Stimulated activated CD4-positive, alpha-beta T cell treated with anti-CD3 and anti-CD28 coated beads, Interleukin-12 subunit alpha, Interleukin-12 subunit beta, amount 100 ng/mL, for 4 hours (primary cell): Measurements from ENCODE around the gene TOR3A.
A peak's percentile ranks its signal among the peaks of the same experiment; 100 is the strongest.

Experiments
- DNase-seq: peaks from one replicate; pipeline ENCODE4 v3.0.0-alpha.2; 2020

TOR3A gene

DNA sequence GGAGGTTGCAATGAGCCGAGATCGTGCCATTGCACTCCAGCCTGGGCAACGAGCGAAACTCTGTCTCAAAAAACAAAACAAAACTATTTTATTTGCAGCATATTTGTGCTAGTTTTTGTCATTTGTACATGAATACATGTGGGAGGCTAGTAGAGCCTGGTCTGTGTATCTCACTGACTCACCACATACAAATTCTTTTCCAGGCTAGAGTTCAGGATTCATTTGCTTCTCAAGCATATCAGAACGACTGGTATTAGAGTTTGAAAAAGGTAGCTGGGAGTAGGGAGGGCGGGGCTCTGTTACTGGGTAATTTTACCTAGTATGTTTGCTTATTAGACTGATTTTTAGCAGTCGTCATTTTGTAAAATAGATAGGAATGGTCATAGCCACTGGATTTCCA is 4.5 kb upstream of the TOR3A start:
- no peak for DNase-seq

DNA sequence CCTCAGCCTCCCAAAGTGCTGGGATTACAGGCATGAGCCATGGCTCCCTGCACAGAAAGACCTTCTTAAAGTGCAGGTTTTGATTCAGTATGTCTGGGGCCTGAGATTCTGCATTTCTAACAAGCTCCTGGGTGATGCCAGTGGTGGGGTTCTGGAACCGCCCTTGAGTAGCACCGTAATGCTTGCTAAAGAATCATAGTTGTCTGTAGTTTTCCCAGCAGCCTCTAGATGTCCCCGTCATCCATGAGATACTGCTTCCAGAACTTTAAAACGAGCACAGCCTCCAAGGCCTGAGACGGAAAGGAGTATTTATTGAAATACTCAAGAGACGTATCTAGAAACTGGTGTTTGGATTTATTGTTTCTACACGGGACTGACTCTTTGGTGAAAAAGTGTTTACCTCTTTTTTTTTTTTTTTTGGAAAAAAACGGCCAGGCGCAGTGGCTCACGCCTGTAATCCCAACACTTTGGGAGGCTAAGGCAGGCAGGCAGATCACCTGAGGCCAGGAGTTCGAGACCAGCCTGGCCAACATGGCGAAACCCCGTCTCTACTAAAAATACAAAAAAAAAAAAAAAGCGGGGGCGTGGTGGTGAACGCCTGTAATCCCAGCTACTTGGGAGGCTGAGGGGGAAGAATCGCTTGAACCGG is 2.6 kb upstream of the TOR3A start:
- DNase-seq = peak; percentile 20

- peak; percentile 21 for DNase-seq
These were observed 794 bp upstream of the TOR3A start for GRCh38 chr1:179080866-179081686.

- DNase-seq = peak; percentile 35
These were observed 596 bp downstream of the TOR3A start for GRCh38 chr1:179082333-179082998.

DNA sequence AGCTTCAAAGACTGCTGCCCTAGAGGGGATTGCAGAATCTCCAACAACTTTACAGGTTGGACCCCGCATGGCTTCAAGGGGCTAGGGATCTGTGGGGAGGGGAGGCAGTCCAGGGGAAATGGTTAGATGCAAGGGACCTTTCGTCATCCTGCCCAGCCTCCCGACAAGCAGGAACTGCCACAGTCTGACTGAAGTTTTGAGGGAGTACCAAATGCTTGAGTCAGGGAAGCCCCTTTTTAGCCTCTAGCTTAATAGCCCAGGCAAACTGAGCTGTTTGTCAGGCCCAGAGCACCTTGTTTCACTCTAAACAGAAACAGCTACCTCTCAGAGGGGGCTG is 1.1 kb downstream of the TOR3A start:
- DNase-seq = no peak

- no peak for DNase-seq
These were observed 1.7 kb downstream of the TOR3A start for GRCh38 chr1:179083533-179083932.

DNA sequence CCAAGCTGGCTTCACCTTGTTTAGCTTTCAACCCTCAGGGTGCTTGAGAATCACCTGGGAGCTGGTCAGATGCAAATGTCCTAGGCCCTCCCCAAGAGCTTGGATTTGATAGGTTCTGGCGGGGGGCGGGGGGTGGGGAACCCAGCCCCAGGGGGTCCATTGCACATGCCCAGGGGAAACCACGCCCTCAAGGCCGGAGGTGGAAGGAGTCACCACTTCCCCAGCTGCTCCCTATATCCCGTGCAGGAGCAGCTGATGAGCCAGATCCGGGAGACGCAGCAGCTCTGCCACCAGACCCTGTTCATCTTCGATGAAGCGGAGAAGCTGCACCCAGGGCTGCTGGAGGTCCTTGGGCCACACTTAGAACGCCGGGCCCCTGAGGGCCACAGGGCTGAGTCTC is 5.8 kb downstream of the TOR3A start:
- DNase-seq = no peak

- DNase-seq = no peak
These were observed 8.1 kb downstream of the TOR3A start for GRCh38 chr1:179089827-179090482.

DNA sequence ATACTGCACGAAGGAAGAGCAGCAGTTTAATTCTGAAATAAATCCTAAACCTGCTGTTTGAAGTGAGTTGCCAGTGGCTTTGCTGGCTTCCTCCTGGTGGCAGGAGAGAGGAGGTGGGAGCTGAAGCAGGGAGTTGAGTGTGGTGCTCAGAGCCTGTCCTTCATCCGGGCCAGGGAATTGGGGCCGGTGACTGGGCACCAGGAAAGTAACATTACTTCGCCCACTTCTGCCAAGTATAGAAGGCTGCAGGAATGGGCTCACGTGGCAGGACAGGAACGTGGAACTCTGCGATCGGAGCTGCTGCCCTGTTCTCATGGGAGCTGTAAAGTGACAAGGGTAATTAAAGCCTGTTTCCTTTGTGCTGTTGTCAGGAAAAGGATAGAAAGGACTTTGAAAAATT is 8.7 kb downstream of the TOR3A start:
- DNase-seq = no peak

GRCh38 chr1:179090923-179091322 is 9.1 kb downstream of the TOR3A start:
- DNase-seq = no peak

DNA sequence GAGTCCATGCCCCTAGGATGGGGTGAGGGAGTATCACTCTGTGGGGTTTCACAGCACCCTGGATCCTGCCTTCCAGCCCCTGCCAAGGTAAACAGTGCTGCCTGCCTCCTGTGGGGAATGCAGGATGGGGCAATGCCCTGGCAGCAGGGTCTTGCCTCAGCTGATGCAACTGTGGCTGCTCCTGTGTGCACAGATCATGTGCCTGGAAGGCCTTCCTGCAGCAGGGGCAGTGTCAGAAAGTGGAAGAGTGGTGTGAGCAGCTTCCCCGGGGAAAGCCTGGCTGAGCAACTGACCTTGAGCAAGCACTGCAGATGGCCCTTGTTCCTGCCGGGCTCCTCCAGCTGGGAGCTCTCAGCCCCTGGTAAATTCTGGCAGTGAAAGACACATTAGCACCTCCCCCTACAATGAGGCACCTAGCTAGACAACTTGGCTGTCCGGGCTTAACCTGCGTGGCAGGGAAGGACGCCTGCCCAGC is 9.9 kb downstream of the TOR3A start:
- DNase-seq = no peak

GRCh38 chr1:179092896-179093461 is 11.1 kb downstream of the TOR3A start:
- no peak for DNase-seq

DNA sequence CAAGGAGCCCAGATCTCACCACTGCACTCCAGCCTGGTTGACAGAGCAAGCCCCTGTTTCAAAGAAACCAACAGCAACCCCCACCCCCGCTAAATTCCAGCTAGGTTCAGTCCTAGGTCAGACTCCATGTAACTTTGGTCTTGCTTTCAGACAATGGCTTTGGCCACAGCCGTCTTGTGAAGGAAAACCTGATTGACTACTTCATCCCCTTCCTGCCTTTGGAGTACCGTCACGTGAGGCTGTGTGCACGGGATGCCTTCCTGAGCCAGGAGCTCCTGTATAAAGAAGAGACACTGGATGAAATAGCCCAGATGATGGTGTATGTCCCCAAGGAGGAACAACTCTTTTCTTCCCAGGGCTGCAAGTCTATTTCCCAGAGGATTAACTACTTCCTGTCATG is 12.9 kb downstream of the TOR3A start:
- no peak for DNase-seq

GRCh38 chr1:179095377-179095776 is 13.5 kb downstream of the TOR3A start:
- no peak for DNase-seq

DNA sequence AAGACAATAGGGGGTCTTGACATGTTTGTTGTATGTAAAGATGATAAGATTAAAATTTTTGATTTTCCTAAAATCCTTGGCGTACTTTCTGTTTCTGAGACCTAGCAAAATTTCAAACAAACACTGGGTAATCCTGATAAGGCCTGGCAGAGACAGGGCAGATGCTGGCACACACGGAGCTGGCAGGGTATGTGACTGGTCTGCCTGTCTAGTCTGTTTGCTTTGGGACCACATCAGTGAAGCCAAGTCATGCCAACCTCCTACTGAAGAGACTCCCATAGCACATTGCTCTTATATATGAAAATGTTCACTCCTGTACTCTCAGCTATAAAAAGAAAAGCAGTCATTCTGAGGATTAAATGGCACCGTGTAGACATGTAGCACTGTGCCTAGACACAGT is 14.1 kb downstream of the TOR3A start:
- DNase-seq = no peak

DNA sequence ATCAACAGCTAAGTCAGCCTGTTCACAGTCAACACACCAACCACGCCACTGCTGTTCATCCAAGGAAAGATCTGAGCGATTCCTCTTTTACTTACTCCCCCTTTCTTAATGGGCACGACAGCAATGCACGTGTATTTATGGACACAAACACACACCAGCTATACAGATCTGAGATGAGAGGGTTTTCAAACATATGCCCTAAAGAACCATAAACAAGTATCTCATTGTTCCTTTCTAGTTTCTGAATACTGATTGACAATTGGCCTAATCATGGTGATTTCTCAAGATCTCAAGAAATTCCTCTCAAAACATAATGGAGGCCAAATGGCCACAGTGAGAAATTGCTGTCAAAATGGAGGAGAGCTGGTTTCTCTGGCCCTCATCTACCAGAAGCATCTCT is 18.0 kb downstream of the TOR3A start:
- no peak for DNase-seq

- no peak for DNase-seq
These were observed 19.7 kb downstream of the TOR3A start for GRCh38 chr1:179101566-179101965.

DNA sequence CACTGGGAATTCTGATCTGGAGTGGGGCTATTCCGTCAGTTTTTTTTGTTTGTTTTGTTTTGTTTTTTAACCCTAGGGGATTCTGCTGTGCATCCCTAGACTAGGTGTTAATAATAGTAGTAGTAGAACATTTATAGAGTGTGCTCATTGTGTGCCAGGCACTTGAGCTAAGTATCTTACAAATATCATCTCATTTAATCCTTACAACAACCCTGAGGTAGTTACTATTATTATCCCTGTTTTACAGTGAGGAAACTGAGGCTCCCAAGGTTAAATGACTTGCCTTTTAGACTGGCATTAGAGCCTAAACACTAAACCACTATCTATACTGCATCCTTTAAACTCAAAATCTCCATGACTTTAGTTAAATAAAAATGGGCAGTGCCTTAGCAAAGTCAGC is 22.1 kb downstream of the TOR3A start:
- no peak for DNase-seq

- no peak for DNase-seq
These were observed 22.9 kb downstream of the TOR3A start for GRCh38 chr1:179104611-179105250.

DNA sequence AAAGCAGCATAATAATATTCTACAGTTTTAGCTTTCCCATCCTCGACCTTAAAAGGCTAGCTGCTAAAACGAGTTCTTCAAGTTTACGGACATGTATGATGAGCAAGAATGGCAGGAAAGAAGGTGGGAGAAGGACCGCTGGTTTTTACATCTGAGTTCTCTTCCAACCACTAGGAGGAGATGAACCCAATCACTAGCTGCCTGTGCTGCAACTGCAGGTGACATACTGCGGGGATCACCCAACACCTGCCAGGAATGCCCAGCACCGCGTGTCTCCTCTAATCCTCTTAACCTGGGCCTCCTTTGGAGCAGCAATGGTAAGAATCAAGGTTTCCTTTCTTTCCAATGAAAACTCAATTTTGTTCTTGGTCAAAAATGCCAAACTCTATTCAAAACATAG is 23.5 kb downstream of the TOR3A start:
- DNase-seq = no peak

- DNase-seq = no peak
These were observed 26.1 kb downstream of the TOR3A start for GRCh38 chr1:179107706-179108629.

DNA sequence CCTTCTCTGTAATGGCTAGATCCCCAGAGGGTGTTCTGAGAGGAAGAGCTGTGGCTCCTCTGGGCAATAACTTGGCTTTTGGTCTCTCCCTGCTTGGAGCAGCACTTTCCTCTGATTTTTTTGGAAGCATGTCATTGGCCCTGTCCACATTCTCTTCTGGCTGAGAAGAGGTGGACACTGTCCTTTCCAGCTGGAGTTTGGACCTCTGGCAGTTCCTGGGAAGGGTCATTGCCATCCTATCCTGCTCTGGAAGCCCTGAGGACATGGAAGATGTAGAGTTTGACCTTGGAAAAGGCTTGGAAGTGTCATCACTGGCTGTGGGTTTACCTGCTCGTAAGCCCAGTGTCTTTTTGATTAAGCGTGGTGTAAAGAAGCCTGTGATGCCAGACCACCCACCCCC is 26.8 kb downstream of the TOR3A start:
- no peak for DNase-seq
